Thyroid gland (tissue), 4 donors: ENCODE results near the gene MIA2.

ENCODE experiments used
- CTCF ChIP-seq, 6 experiments: fragments of 200-600 bp in 3 of 6; fragments of 450-650 bp in 3 of 6; sonication (generic) in 3 of 6; IDR thresholded peaks; one replicate each; pipeline ENCODE4 v1.5.1; 2016 to 2019; ENCODE audit warnings: antibody characterized with exemption in 6 of 6, mild to moderate bottlenecking in 2 of 6, inconsistent platforms in 1 of 6, moderate library complexity in 1 of 6
- POLR2A ChIP-seq, 2 donors: fragments of 450-650 bp; IDR thresholded peaks; one replicate each; pipeline ENCODE4 v1.6.1; 2017; ENCODE audit warnings: antibody characterized with exemption in 2 of 2, mild to moderate bottlenecking in 2 of 2, moderate library complexity in 1 of 2

DNA sequence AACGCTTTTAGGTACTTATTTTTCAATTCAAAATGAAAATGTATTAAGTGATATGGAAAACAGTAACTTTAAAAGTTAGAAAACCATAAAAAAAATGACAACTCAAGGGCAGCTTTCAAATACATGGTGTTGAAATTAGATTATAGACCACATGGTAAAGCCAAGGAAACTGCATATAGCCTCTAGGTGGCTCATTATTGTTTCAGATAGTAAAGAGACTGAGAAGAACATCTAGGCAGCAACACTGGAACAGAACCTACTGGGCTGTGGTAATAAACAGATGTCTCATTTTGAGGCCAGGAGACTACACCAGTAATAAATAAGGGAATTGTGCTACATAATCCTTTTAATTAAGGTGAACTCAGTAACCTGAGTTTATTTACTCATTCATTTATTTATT, 185.6 kb downstream of the MIA2 start:
- TF ChIP-seq POLR2A (IDR thresholded peaks at IDR 0.05), result no peak
- TF ChIP-seq CTCF (IDR thresholded peaks at IDR 0.05), result no peak
